Cardiac fibroblast (primary cell): ENCODE results near the gene UBR7.

Experiments used
- DNase-seq, 2 donors: peaks; one replicate each; pipeline versions ENCODE4 v3.0.0 to v3.0.0-alpha.2; 2010; ENCODE audit warnings: low read depth in 2 of 2
- H3K4me3 ChIP-seq, 2 donors: replicated peaks in 1 of 2; 1 replicate in 1 of 2; 2 replicates in 1 of 2; pipeline ENCODE4 v1.5.1; 2011; ENCODE audit warnings: low read depth in 2 of 2, low read length in 2 of 2, mild to moderate bottlenecking in 2 of 2, moderate library complexity in 1 of 2
- TF ChIP-seq, protein P1 (sequence below): IDR thresholded peaks from one replicate; pipeline ENCODE4 v1.5.1; 2011; ENCODE audit warnings: low read depth, mild to moderate bottlenecking, low read length, inconsistent platforms

Gene UBR7

DNA sequence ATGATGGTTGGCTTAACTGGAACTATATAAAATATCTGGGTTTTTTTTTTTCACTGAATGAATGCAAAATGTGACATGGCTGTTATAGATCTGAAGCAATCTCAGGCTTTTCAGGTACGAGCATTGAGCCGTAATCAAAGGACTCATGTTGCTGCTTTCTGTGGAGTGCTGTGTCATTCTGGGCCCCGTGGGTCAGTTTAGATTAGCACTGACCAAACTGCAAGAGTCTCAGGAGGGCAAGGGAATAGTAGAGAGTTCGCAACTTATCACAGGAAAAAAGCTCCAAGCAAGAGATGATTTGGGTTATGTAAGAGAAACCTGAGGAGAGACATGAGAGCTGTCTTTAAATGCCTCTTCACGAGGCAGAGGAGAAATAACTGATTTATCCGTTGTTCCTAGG, 59.1 kb downstream of the UBR7 start:
- H3K4me3 ChIP-seq = no peak overlapping the region
- no peak for DNase-seq
- TF ChIP-seq, protein P1, sequence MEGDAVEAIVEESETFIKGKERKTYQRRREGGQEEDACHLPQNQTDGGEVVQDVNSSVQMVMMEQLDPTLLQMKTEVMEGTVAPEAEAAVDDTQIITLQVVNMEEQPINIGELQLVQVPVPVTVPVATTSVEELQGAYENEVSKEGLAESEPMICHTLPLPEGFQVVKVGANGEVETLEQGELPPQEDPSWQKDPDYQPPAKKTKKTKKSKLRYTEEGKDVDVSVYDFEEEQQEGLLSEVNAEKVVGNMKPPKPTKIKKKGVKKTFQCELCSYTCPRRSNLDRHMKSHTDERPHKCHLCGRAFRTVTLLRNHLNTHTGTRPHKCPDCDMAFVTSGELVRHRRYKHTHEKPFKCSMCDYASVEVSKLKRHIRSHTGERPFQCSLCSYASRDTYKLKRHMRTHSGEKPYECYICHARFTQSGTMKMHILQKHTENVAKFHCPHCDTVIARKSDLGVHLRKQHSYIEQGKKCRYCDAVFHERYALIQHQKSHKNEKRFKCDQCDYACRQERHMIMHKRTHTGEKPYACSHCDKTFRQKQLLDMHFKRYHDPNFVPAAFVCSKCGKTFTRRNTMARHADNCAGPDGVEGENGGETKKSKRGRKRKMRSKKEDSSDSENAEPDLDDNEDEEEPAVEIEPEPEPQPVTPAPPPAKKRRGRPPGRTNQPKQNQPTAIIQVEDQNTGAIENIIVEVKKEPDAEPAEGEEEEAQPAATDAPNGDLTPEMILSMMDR = no peak

DNA sequence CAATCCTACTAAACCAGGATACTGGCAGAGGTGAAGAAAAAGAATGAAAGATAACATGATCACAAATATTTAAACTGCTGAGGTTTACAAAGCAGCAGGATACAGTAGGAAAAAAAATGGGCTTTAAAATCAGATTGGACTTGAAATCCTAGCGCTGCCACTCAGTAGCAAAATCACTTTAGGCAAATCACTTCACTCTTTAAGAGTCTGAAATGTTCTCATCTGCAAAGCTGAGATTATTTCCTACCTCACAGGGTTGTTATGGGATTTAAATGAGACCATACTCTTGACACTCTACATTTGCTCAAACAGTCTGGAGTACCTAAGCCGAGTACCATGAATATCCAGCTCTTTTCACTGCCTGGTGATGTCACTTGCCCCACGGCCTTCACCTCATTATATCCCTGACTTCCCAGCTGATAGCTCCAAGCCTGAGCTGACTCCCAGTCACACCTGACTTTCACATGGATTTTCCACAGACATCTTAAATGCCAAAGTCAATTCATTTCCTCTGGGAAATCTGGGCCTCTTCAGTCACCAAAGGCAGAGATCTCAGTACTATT, 60.2 kb downstream of the UBR7 start:
- DNase-seq = no peak
- no peak overlapping the region for H3K4me3 ChIP-seq
- TF ChIP-seq, protein P1 = no peak

DNA sequence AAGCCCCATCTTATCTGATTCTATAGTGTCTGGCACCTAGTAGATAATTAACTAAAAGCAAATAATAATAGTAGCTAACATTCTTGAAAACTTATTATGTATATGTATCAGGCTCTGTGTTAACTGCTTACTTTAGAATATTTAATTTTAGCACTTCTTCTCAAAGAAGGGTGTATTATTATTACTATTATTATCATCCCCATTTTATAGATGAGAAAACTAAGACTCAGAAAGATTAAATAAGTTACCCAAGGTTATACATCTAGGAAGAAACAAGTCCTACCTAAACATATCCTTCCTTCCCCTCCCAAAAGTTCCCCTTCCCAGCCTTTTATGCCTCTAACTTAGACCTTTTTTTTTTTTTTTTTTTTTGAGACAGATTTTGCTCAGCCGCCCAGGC, 61.4 kb downstream of the UBR7 start:
- no peak overlapping the region for H3K4me3 ChIP-seq
- TF ChIP-seq, protein P1 = no peak
- no peak for DNase-seq

DNA sequence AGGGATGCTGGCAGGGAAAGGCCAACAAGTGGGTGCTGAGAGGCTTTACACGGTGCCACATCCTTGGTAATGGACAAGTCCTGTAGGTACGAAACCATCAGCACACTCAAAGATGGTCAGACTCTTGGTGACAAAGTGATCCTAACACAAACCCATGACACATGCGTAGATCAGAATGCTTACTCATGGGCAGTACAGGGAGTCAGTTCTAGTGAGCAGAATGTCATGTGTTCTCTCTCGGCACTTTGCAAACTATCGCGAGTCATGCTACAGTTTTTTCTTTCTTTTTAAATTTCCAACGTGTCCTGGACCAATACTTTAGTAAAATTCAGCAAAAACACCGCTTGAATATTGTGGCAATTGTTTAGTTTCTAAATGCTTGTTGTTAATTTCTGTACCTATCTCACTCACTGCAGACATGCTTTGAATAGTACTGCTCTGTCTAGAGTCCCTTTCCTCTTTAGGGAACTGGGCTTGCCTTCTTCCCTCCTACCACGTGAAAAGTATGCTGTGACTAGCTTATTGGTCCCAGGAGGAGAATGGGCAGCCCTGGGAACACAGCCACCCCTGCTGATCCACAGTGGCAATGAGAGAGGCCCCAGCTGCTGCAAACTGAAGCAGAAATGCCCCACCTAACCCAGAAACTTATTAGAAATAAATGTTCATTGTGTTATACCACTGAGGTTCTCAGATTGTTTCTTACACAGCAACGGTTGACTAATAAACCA, 62.4 kb downstream of the UBR7 start:
- no peak overlapping the region for H3K4me3 ChIP-seq
- TF ChIP-seq, protein P1 = no peak
- peak; percentile 36 to 85 for DNase-seq

DNA sequence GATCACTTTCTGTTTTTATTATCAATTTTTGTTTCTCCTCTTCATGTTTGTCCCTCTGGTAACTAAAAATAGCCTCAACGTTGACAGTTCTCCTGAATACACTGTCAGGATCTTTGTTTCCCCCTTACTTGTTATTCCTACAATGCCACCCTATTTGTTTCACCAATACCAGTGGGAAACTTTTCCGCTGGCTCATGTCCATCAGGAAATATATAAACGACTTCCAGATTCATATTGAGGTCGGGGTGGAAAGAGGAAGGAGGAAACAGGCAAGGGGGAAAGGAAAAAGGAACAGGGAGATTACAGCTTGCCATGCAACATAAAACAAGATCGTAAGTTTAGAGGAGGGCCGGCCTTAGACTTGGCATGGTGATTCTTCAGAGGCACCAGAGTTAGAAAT, 64.1 kb downstream of the UBR7 start:
- TF ChIP-seq, protein P1 = no peak

DNA sequence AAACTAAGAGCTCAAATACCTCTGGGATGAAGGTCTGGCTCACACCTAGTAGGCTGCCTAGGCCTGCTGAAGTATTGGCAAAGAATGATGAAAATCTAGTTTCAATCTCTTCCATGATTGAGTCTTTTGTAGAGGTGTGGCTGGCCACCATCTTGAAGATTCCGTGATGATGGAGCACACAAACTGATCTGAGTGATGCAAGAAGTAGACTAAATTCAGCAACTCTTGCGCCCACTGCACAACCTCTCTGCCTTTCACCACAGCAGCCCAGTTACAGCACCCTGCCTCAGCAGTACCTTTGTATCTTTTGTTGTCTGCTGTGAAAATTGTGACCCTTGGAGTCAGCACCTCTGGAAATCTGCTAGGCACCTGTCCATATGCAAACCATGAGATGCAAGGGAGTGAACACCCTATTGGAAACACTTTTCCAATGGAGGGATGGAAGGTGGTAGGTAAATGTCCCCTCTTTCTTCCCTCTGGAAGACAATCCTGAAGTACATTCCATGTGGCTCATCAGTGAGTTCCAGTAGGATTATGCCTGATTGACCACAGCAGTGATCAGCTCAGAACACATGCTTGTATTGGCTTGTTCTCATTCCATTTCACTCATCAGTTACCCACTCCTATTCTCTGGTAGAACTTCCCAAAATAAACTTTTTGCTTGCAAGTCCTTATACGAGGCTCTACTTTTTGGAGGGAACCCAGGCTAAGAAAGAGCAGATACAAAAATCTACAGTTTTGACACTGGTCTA, 67.2 kb downstream of the UBR7 start:
- no peak overlapping the region for H3K4me3 ChIP-seq
- TF ChIP-seq, protein P1 = no peak
- no peak for DNase-seq

More for the DNA sequence above, 64.1 kb downstream of the UBR7 start:
- H3K4me3 ChIP-seq = no peak overlapping the region
- no peak for DNase-seq
